ENCODE data around the gene NFU1. TPM values are rescaled to one million over a fixed set of nuclear protein-coding genes. Genes with fewer than 3 reads are reported as not detected.

Gene NFU1
- total and polyA plus RNA-seq, 2 experiments from 2014 or later = 82.6 to 131 TPM

DNA sequence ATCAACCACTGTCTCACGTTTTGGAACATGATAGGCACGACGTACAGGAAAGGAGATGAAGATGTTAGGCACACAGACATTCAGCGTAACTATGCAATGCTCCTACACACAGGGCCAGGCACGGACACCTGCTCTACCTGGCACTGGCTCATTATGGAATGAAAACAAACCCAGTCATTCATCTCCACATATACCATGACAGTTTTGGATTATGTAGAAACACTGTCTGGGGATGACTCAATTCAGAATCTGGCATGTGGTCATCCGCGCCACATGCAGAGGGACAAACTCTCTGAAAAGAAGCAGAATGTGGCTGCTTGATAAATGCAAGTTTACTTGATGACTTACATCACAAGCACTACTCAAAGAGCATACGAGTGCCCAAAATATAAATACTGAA lies 29.5 kb upstream of the NFU1 start:
- H3K36me3 ChIP-seq = no peaks in the 10 kb centered on the region
- H3K9me3 ChIP-seq (ENCODE audit: low read depth) = no peaks in the 10 kb centered on the region
- DNase-seq (ENCODE audit: low read depth in 1 of 2, low spot score in 1 of 2) = peak in 1 of 2 donors; percentile 9
- H3K4me1 ChIP-seq (ENCODE audit: low read depth) = no peaks in the 10 kb centered on the region
- TF ChIP-seq CTCF (IDR thresholded peaks at IDR 0.05; ENCODE audit: low read depth, low read length) = no peak
- H3K27me3 ChIP-seq = no peaks in the 10 kb centered on the region
- H3K27ac ChIP-seq = no peak overlapping the region
- H3K4me3 ChIP-seq = no peak overlapping the region

DNA sequence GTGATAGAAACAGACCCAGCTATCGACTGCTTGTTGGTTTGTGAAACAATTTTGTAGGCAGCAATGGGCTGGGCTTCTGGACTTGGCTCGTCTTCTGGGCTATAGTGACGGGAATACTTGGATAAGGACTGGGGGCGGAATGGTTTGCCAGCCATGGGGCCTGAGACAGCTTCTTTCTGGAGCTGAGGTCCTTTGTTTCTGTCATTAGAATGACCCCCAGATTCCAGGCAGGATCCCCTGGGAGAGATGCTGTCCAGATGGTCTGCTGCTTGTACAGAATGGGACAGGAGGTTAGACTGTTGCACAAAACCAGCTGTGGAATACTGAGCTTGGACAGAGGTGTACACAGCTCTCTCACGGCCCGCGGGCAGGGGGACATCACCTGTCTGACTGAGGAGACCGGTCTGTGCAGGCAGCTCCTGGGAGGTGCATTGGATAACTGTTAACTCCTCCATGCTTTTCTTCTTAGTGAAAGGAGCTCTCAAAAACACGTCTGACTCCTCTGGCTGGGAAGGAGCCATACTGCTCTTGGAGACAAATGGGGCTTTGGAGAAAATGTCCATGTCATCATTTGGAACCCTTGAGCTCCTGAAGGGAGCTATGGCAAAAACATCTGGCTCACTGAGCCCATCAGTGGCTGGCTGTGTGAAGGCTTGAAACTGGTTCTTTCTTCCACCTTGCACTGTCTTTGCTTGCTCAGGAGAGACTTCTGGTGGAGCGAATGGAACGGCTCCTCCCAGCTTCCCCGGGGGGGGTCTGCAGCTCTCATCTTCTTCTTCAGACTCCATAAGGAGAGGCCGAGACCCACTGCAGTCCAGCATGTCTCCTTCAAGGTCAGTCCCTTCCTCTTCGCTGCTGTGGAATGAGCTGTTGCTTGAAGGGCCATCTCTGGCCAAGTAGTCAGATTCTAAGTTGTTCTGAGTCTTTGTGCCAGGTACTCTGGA lies 28.6 kb upstream of the NFU1 start:
- TF ChIP-seq CTCF (IDR thresholded peaks at IDR 0.05; ENCODE audit: low read depth, low read length) = no peak
- Histone ChIP-seq H3K4me1 (ENCODE audit: low read depth) (no peaks in the 10 kb centered on the region), H3K4me3 (no peak overlapping the region), H3K27ac (peak overlapping the region; percentile 31), H3K27me3 (no peaks in the 10 kb centered on the region), H3K36me3 (no peaks in the 10 kb centered on the region), H3K9me3 (ENCODE audit: low read depth) (no peaks in the 10 kb centered on the region)
- DNase-seq (ENCODE audit: low read depth in 1 of 2, low spot score in 1 of 2) = peak in 1 of 2 donors; percentile 20

DNA sequence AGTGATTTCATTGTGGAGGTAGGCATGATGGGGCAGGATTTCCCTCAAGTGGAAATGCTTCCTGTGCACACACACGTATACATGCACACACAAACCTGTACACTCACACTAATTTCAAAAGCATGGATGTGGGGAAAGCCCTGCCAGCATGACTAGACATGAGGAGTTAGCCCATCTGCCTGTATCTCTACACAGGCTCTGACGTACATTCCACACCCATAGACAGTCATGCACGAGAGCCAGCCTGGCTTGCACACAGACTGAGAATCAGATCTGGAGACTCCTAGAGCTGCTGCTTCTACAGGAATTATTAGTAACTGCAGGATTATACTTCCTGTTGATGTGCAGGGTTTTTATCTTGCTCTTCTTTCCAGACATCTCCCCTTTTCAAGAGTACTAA lies 27.3 kb upstream of the NFU1 start:
- no peaks in the 10 kb centered on the region for H3K36me3 ChIP-seq
- H3K4me1 ChIP-seq (ENCODE audit: low read depth) = no peaks in the 10 kb centered on the region
- TF ChIP-seq CTCF (IDR thresholded peaks at IDR 0.05; ENCODE audit: low read depth, low read length) = no peak
- peak in 1 of 2 donors; percentile 80 for DNase-seq (ENCODE audit: low read depth in 1 of 2, low spot score in 1 of 2)
- no peak overlapping the region for H3K4me3 ChIP-seq
- no peak overlapping the region for H3K27ac ChIP-seq
- H3K9me3 ChIP-seq (ENCODE audit: low read depth) = no peaks in the 10 kb centered on the region
- H3K27me3 ChIP-seq = no peaks in the 10 kb centered on the region

DNA sequence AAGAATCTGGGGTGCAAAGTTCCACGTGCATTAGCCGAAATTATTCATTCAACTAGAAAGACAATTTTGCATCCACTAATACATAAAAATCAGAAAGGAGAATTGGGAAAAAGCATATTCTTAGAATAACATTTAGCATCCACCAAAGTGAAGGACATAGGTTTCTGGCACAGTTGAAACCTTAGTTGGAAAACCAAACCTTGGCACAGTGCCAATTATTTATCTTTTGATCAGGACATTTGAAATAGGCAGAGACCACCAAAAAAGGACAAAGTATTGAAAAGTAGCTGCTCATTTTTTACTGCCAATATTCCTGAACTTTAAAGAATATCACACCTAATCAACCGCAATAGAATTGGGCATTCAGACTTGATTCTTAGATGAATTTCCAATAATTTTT lies 25.5 kb upstream of the NFU1 start:
- no peak for TF ChIP-seq CTCF (IDR thresholded peaks at IDR 0.05; ENCODE audit: low read depth, low read length)
- Histone ChIP-seq H3K27me3 (no peaks in the 10 kb centered on the region), H3K9me3 (ENCODE audit: low read depth) (no peaks in the 10 kb centered on the region), H3K4me1 (ENCODE audit: low read depth) (no peaks in the 10 kb centered on the region), H3K27ac (no peak overlapping the region), H3K36me3 (no peaks in the 10 kb centered on the region), H3K4me3 (no peak overlapping the region)
- no peak for DNase-seq (ENCODE audit: low read depth in 1 of 2, low spot score in 1 of 2)

DNA sequence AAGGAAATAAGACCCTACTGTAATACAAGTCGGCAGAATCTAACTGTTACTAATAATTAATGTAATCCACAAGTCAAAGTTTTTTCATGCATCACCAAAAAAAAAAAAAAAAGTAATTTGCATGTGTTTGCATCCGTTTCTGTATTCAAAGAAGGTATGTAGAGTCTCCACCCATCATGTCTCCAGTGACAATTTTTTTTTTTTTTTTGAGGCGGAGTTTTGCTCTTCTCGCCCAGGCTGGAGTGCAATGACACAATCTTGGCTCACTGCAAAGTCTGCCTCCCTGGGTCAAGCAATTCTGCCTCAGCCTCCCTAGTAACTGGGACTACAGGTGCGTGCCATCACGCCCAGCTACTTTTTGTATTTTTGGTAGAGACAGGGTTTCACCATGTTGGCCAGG lies 24.2 kb upstream of the NFU1 start:
- H3K36me3 ChIP-seq = no peaks in the 10 kb centered on the region
- no peak for DNase-seq (ENCODE audit: low read depth in 1 of 2, low spot score in 1 of 2)
- H3K4me3 ChIP-seq = no peak overlapping the region
- H3K27me3 ChIP-seq = no peaks in the 10 kb centered on the region
- no peak for TF ChIP-seq CTCF (IDR thresholded peaks at IDR 0.05; ENCODE audit: low read depth, low read length)
- H3K9me3 ChIP-seq (ENCODE audit: low read depth) = no peaks in the 10 kb centered on the region
- H3K27ac ChIP-seq = no peak overlapping the region
- H3K4me1 ChIP-seq (ENCODE audit: low read depth) = no peaks in the 10 kb centered on the region
